HUES48 (cell line): ENCODE data around the gene SEC14L1.
"Not testable (repeated sequence)": the region's sequence is repeated elsewhere in the genome, so short reads cannot be mapped to it uniquely, and the experiment has no call there.

Experiments used
- H3K27ac ChIP-seq: one replicate; pipeline ENCODE4 v1.7.0; 2013; ENCODE audit warnings: low read depth, low read length, inconsistent platforms
- H3K27me3 ChIP-seq: 2 replicates; pipeline ENCODE4 v1.6.1; 2013; ENCODE audit warnings: mild to moderate bottlenecking, low read length; ENCODE audit not compliant: control insufficient read depth, insufficient read depth
- H3K36me3 ChIP-seq: 2 replicates; pipeline ENCODE4 v1.6.1; 2013; ENCODE audit warnings: low read length; ENCODE audit not compliant: control insufficient read depth, insufficient read depth
- H3K4me1 ChIP-seq: 2 replicates; pipeline ENCODE4 v1.6.1; 2013; ENCODE audit warnings: mild to moderate bottlenecking, low read length; ENCODE audit not compliant: control insufficient read depth, insufficient read depth
- H3K4me3 ChIP-seq: 2 replicates; pipeline ENCODE4 v1.5.1; 2013; ENCODE audit warnings: mild to moderate bottlenecking, low read depth, low read length
- H3K9ac ChIP-seq: 2 replicates; pipeline ENCODE4 v1.6.1; 2013; ENCODE audit warnings: mild to moderate bottlenecking, low read depth, low read length, moderate library complexity
- H3K9me3 ChIP-seq: 2 replicates; pipeline ENCODE4 v1.6.1; 2013; ENCODE audit warnings: low read length; ENCODE audit not compliant: control insufficient read depth, insufficient read depth

Gene SEC14L1

DNA sequence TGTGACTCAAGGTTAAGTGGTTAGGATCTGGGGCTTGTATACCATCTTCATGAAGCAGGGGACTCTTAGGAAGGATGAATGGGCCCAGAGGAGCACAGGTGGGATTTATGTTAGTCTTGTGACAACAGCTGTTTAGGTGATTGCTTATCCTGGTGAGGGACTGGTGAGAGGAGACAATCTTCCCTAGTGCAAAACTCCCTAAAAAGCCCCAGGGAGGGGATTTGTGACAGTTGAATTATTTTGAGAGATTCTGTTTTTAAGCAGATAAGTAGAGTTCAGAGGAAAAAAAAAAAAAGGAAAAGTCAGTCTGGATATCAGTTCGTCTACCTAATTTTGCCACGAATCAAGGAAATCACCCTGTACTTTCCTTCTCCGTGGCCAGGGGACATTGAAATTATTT lies 35.1 kb upstream of the SEC14L1 start:
- Histone ChIP-seq H3K36me3 (no peaks in the 10 kb centered on the region), H3K27me3 (no peaks in the 10 kb centered on the region), H3K9ac (no peak overlapping the region), H3K27ac (no peak overlapping the region), H3K9me3 (no peaks in the 10 kb centered on the region), H3K4me1 (peaks cover 40% of the 10 kb centered on the region), H3K4me3 (no peak overlapping the region)

DNA sequence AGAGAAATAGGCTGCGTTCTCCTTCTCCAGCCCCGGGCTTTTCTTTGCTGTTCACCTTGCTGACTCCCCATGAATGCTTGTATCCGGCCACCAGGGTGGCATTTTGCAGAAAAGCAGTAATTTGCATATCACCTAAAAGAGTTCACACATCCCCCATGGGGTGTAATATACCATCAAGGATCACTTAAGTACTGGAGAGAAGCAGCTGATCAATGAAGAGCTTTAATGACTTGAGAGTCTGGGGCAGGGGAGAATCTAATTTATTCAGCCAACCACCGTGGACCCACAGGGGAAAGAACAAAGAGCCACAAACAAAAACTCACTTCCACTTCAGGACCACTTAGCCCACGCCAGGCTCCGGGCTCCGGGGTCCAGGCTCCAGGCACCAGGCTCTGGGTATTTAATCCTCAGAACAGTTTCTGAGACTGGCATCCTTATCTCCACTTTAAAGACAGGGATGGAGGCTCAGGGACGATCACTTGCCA lies 33.9 kb upstream of the SEC14L1 start:
- Histone ChIP-seq H3K9me3 (no peaks in the 10 kb centered on the region), H3K36me3 (no peaks in the 10 kb centered on the region), H3K4me3 (no peak overlapping the region), H3K27me3 (no peaks in the 10 kb centered on the region), H3K9ac (no peak overlapping the region), H3K4me1 (peaks cover 34% of the 10 kb centered on the region), H3K27ac (peak overlapping the region; percentile 70)

DNA sequence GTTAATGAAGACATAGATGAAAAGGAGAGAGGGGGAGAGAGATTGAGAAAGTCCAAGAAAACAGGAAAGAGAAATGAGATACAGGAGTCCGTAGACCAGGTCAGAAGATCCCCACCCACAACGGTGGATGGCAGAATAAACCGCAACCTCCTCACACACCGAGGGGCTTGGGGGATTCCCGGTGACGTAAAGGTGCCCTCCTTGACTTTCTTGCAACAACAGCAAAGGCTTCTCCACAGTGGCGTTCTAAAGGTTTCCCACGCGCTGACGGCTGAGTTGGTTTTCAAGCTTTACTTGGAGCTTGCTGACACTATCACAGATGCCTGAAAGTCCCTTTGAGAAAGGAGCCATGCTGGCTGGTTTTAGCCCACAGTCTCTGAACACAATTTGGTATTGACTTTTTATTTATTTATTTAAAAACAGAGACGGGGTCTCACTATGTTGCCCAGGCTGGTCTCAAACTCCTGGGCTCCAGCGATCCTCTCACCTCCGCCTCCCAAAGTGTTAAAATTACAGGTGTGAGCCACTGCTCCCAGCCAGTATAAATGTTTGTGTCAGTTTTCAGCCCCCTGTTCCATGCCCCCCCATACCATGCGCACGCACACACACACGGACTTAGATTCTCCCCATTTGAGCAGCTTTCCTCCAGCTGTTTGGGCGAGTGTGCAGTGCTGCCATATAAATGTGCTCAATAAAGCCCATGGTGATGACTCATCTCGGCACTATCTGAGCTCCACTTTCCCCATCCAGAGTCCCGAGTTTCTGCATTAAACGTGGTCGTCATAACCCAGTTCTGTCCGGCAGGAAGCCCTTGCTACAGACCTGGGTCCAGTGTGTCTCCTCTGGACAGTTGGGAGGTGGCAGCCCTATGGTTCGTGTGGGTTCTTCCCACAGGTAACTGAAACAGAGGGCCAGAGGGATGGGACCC lies 33.0 kb upstream of the SEC14L1 start:
- no peaks in the 10 kb centered on the region for H3K27me3 ChIP-seq
- peak overlapping the region; percentile 14 for H3K27ac ChIP-seq
- H3K9me3 ChIP-seq = no peaks in the 10 kb centered on the region
- no peak overlapping the region for H3K9ac ChIP-seq
- H3K36me3 ChIP-seq = no peaks in the 10 kb centered on the region
- H3K4me3 ChIP-seq = no peak overlapping the region
- peaks cover 34% of the 10 kb centered on the region for H3K4me1 ChIP-seq

DNA sequence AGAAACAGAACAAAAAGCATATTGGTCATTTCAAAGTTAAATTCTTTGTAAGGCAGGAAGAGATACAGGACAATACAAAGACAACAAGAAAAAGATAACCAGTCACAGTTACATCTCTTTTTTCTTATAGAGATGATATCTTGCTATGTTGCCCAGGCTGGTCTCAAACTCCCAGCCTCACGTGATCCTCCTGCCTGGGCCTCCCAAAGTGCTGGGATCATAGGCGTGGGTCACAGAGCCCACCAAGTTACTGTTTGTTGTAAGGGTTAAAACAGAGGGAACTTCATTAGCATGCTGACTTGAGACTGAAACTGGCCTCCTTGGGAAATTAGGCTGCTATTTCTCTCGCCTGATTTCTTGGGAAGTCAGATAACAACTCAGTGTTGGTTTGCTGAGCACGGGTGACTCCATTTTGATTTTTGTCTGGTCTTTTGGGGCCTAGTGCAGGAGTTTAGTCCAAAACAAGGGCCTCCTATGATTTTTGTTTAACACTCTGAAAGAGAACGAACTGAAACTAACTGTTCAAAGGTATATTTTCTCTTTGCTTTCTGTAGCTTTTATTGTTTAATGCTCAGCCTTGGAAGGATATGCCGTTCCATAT lies 31.5 kb upstream of the SEC14L1 start:
- Histone ChIP-seq H3K4me1 (peaks cover 34% of the 10 kb centered on the region), H3K27ac (peak overlapping the region; percentile 40), H3K36me3 (no peaks in the 10 kb centered on the region), H3K27me3 (no peaks in the 10 kb centered on the region), H3K4me3 (no peak overlapping the region), H3K9me3 (no peaks in the 10 kb centered on the region), H3K9ac (no peak overlapping the region)

DNA sequence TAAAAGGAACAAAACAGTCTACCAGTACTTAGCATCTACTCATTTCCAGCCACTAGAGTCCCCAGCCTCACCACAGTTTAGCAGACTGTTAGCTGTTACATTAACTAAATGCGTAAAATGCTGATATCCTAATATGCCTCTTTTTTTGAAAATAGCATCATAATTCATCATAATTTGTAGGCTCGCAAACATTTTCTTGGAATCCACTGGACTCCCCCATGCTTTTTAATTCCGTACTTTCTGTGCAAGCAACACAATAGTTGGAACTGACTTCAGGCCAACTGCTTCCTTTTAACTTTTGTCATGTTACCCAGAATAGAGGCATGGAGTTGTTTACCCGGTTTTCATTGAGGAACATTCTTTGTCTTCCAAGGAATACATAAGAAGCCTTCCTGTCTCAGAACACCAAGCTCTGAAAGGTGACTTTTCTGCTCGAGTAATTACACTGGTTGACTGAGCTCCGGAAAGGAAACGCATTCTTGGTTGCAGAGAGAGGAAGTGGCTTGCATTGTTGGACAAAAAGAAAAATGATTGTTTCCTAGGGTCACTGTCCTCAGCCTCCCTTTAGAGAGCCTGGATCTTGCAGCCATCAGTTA lies 30.9 kb upstream of the SEC14L1 start:
- no peak overlapping the region for H3K9ac ChIP-seq
- no peaks in the 10 kb centered on the region for H3K27me3 ChIP-seq
- H3K4me3 ChIP-seq = no peak overlapping the region
- peaks cover 32% of the 10 kb centered on the region for H3K4me1 ChIP-seq
- no peaks in the 10 kb centered on the region for H3K9me3 ChIP-seq
- H3K36me3 ChIP-seq = no peaks in the 10 kb centered on the region
- H3K27ac ChIP-seq = peak overlapping the region; percentile 40

DNA sequence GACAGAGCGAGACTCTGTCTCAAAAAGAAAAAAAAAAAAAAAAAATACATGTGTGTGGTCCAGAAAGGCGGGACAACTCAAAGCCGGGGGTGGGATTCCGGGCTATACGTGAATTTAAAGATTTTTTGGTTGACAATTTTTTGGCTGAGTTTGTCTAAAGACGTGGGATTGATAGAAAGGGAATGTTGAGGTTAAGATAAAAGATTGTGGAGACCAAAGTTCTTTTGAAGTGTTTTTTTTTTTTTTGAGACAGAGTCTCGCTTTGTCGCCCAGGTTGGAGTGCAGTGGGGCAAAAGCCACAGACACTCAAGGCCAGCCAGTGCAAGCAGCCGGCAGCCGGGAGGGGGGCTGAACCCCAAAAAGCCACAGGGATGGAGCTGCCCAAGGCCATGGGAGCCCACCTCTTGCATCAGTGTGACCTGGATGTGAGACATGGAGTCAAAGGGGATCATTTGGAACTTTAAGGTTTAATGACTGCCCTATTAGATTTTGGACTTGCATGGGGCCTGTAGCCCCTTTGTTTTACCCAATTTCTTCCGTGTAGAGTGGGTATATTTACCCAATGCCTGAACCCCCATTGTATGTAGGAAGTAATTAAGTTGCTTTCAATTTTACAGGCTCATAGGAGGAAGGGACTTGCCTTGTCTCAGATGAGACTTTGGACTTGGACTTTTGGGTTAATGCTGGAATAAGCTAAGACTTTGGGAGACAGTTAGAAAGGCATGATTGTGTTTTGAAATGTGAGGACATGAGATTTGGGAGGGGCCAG lies 29.4 kb upstream of the SEC14L1 start:
- not testable (repeated sequence) for H3K9me3 ChIP-seq, H3K9ac ChIP-seq, H3K27me3 ChIP-seq, H3K27ac ChIP-seq, H3K4me3 ChIP-seq, H3K36me3 ChIP-seq
- peaks cover 24% of the 10 kb centered on the region for H3K4me1 ChIP-seq

DNA sequence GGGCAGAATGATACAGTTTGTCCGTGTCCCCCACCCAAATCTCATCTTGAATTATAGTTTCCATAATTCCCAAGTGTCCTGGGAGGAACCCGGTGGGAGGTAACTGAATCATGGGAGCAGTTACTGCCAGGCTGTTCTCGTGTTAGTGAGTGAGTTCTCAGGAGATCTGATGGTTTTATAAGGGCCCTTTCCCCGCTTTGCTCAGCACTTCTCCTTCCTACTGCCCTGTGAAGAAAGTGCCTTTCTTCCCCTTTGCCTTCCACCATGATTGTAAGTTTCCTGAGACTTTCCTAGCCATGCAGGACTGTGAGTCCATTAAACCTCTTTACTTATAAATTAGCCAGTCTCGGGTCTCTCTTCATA lies 28.9 kb upstream of the SEC14L1 start:
- Histone ChIP-seq H3K36me3 (no peaks in the 10 kb centered on the region), H3K4me1 (peaks cover 18% of the 10 kb centered on the region), H3K4me3 (no peak overlapping the region)

DNA sequence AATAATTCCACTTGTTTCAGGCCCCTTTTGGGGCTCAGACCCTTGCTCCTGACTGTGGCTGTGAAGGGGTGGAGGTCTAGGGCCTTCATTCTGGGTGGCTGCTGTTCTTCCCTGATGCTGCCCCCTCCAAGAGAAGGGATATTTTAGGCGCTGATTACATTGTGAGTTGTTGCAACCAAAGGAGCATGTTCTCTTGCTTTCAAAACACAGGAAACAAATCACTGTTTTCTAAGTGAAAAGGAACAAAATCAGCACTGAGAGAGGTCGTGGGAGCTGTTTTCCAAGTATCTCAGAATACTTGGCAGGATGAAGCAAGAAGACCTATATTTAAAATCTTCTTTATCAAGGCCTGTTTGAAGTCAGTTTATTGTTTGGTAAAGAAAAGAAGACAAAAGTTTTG lies 25.3 kb upstream of the SEC14L1 start:
- no peaks in the 10 kb centered on the region for H3K36me3 ChIP-seq
- H3K9ac ChIP-seq = no peak overlapping the region
- H3K27ac ChIP-seq = no peak overlapping the region
- H3K9me3 ChIP-seq = no peaks in the 10 kb centered on the region
- H3K4me1 ChIP-seq = no peaks in the 10 kb centered on the region
- H3K27me3 ChIP-seq = no peaks in the 10 kb centered on the region
- no peak overlapping the region for H3K4me3 ChIP-seq

More for the DNA sequence above, 28.9 kb upstream of the SEC14L1 start:
- no peaks in the 10 kb centered on the region for H3K9me3 ChIP-seq
- no peak overlapping the region for H3K9ac ChIP-seq
- H3K27ac ChIP-seq = no peak overlapping the region
- no peaks in the 10 kb centered on the region for H3K27me3 ChIP-seq

DNA sequence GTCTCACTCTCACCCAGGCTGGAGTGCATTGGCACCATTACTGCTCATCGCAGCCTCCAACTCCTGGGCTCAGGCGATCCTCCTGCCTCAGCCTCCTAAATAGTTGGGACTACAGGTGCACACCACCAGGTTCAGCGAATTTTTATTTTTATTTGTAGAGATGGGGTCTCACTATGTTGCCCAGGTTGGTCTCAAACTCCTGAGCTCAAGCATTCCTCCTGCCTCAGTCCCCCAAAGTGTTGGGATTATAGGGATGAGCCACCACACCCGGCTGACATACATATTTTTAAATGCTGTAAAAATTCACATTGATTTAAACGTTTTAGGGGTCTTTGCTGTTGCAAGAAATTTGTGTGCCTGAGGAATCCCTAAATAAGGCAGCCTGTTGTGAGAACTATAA lies 24.8 kb upstream of the SEC14L1 start:
- Histone ChIP-seq H3K4me3 (no peak overlapping the region), H3K9ac (no peak overlapping the region), H3K9me3 (no peaks in the 10 kb centered on the region), H3K27me3 (no peaks in the 10 kb centered on the region), H3K27ac (no peak overlapping the region), H3K4me1 (no peaks in the 10 kb centered on the region), H3K36me3 (no peaks in the 10 kb centered on the region)

DNA sequence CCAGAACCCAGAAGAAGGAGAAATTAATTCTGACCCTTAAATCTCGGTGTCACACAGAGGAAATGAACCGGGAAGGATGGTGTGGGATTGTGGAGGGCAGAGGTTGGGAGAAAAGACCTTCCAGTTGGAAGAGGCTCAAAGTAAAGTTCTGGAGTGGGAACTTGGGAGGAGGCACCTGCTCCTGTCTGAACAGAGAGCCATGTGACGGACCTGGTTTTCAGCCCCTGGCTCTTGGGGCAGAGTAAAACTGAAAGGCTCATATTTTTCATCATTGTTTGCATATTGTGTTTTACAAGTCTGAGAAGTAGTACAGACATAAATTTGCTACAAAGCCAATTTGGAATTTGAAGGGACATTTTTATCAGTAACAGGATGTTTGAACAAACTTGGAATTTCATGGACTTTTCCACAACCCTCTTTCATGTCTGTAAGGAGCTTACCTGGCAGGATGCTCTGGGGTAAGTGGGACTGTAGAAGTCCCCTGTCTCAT lies 24.4 kb upstream of the SEC14L1 start:
- H3K36me3 ChIP-seq = no peaks in the 10 kb centered on the region
- H3K4me1 ChIP-seq = no peaks in the 10 kb centered on the region
- no peaks in the 10 kb centered on the region for H3K27me3 ChIP-seq
- no peak overlapping the region for H3K4me3 ChIP-seq
- no peak overlapping the region for H3K27ac ChIP-seq
- no peaks in the 10 kb centered on the region for H3K9me3 ChIP-seq
- H3K9ac ChIP-seq = no peak overlapping the region
